NT2/D1 (cell line): ENCODE results near the gene RIN3.

Source experiments
- YY1 ChIP-seq: IDR thresholded peaks from 2 replicates; pipeline ENCODE4 v1.6.1; 2011; ENCODE audit not compliant: insufficient read length, insufficient read depth
- ZNF274 ChIP-seq: IDR thresholded peaks from 2 replicates; pipeline ENCODE4 v1.6.1; 2011; ENCODE audit warnings: mild to moderate bottlenecking, low read depth, low read length

- TF ChIP-seq YY1, result no peak
- TF ChIP-seq ZNF274, result no peak
Measured at GRCh38 chr14:92581206-92581605, 67.6 kb downstream of the RIN3 start.
